ENCODE results near the gene CHMP1A.
A peak's percentile ranks its signal among the peaks of the same experiment; 100 is the strongest.
"Not testable (repeated sequence)": the region's sequence is repeated elsewhere in the genome, so short reads cannot be mapped to it uniquely, and the experiment has no call there.

CHMP1A gene

GRCh38 chr16:89691231-89691985 is 33.9 kb upstream of the CHMP1A start:
- DNase-seq (ENCODE audit: low spot score) = no peak
- in situ Hi-C loops (cut with MboI; ENCODE audit: low pct_unique_long_range_greater_than_20kb, low sequenced_read_pairs, unreplicated experiment) = no loop called here
- no peak for TF ChIP-seq CTCF (IDR thresholded peaks at IDR 0.05; ENCODE audit: extremely low read depth, insufficient read depth, missing control alignments)

GRCh38 chr16:89690392-89690901 is 32.9 kb upstream of the CHMP1A start:
- TF ChIP-seq CTCF (IDR thresholded peaks at IDR 0.05; ENCODE audit: extremely low read depth, insufficient read depth, missing control alignments) = no peak
- in situ Hi-C loops (cut with MboI; ENCODE audit: low pct_unique_long_range_greater_than_20kb, low sequenced_read_pairs, unreplicated experiment) = no loop called here
- DNase-seq (ENCODE audit: low spot score) = no peak

GRCh38 chr16:89689621-89690020 is 32.1 kb upstream of the CHMP1A start:
- in situ Hi-C loops (cut with MboI; ENCODE audit: low pct_unique_long_range_greater_than_20kb, low sequenced_read_pairs, unreplicated experiment); DNase-seq (ENCODE audit: low spot score): not testable (repeated sequence)

GRCh38 chr16:89689142-89689541 is 31.6 kb upstream of the CHMP1A start:
- no peak for TF ChIP-seq CTCF (IDR thresholded peaks at IDR 0.05; ENCODE audit: extremely low read depth, insufficient read depth, missing control alignments)
- DNase-seq (ENCODE audit: low spot score) = no peak
- in situ Hi-C loops (cut with MboI; ENCODE audit: low pct_unique_long_range_greater_than_20kb, low sequenced_read_pairs, unreplicated experiment) = no loop called here

- in situ Hi-C loops (cut with MboI; ENCODE audit: low pct_unique_long_range_greater_than_20kb, low sequenced_read_pairs, unreplicated experiment) = no loop called here
- no peak for DNase-seq (ENCODE audit: low spot score)
- TF ChIP-seq CTCF (IDR thresholded peaks at IDR 0.05; ENCODE audit: extremely low read depth, insufficient read depth, missing control alignments) = no peak
Observed at GRCh38 chr16:89688395-89688794, 30.9 kb upstream of the CHMP1A start.

GRCh38 chr16:89687092-89687940 is 29.8 kb upstream of the CHMP1A start:
- in situ Hi-C loops (cut with MboI; ENCODE audit: low pct_unique_long_range_greater_than_20kb, low sequenced_read_pairs, unreplicated experiment) = no loop called here
- DNase-seq (ENCODE audit: low spot score) = peak; percentile 70
- no peak for TF ChIP-seq CTCF (IDR thresholded peaks at IDR 0.05; ENCODE audit: extremely low read depth, insufficient read depth, missing control alignments)
